GM18907 (cell line): ENCODE measurements around the gene ENOX1.
"Not testable (repeated sequence)": the region's sequence is repeated elsewhere in the genome, so short reads cannot be mapped to it uniquely, and the experiment has no call there.

Experiments
- ATAC-seq: cut with Tn5 transposase; IDR thresholded peaks from one replicate; pipeline ENCODE4 v1.9.1; 2021; ENCODE audit warnings: mild to moderate bottlenecking, moderate library complexity; ENCODE audit not compliant: unreplicated experiment

Gene ENOX1

GRCh38 chr13:43786766-43787517 lies at the start of gene ENOX1:
Gene ENOX1 (minus strand): TSS chr13:43786972.
- ATAC-seq = no peak

- no peak for ATAC-seq
These were observed 48.9 kb upstream of the ENOX1 start for GRCh38 chr13:43835701-43836100.

GRCh38 chr13:43831088-43831487 lies 44.3 kb upstream of the ENOX1 start:
- ATAC-seq = no peak

- no peak for ATAC-seq
These were observed 43.7 kb upstream of the ENOX1 start for GRCh38 chr13:43830497-43830881.

- not testable (repeated sequence) for ATAC-seq
These were observed 37.9 kb upstream of the ENOX1 start for GRCh38 chr13:43824656-43825055.

- no peak for ATAC-seq
These were observed 36.2 kb upstream of the ENOX1 start for GRCh38 chr13:43822969-43823368.

GRCh38 chr13:43816401-43816889 lies 29.7 kb upstream of the ENOX1 start:
- ATAC-seq = no peak

GRCh38 chr13:43815204-43815603 lies 28.4 kb upstream of the ENOX1 start:
- ATAC-seq = no peak

GRCh38 chr13:43808676-43809075 lies 21.9 kb upstream of the ENOX1 start:
- ATAC-seq = no peak

- ATAC-seq = no peak
These were observed 18.9 kb upstream of the ENOX1 start for GRCh38 chr13:43805681-43806128.

- ATAC-seq = no peak
These were observed 18.3 kb upstream of the ENOX1 start for GRCh38 chr13:43805071-43805468.

GRCh38 chr13:43804461-43805070 lies 17.8 kb upstream of the ENOX1 start:
- no peak for ATAC-seq

- no peak for ATAC-seq
These were observed 15.7 kb upstream of the ENOX1 start for GRCh38 chr13:43802511-43802910.

GRCh38 chr13:43800828-43801227 lies 14.1 kb upstream of the ENOX1 start:
- no peak for ATAC-seq

GRCh38 chr13:43799191-43799590 lies 12.4 kb upstream of the ENOX1 start:
- no peak for ATAC-seq

- ATAC-seq = no peak
These were observed 11.1 kb upstream of the ENOX1 start for GRCh38 chr13:43797869-43798268.

GRCh38 chr13:43797159-43797558 lies 10.4 kb upstream of the ENOX1 start:
- ATAC-seq = no peak

- ATAC-seq = no peak
These were observed 7.6 kb upstream of the ENOX1 start for GRCh38 chr13:43794416-43794815.

GRCh38 chr13:43792076-43792881 lies 5.5 kb upstream of the ENOX1 start:
- no peak for ATAC-seq

GRCh38 chr13:43787997-43788396 lies 1.2 kb upstream of the ENOX1 start:
- ATAC-seq = no peak

GRCh38 chr13:43787518-43787891 lies 733 bp upstream of the ENOX1 start:
- no peak for ATAC-seq

- ATAC-seq = no peak
These were observed 353 bp downstream of the ENOX1 start for GRCh38 chr13:43786472-43786765.
